Choroid plexus epithelial cell (primary cell): ENCODE data around the gene RNF8.
A peak's percentile ranks its signal among the peaks of the same experiment; 100 is the strongest.

Experiments used
- DNase-seq: peaks from one replicate; pipeline ENCODE4 v3.0.0-alpha.2; 2010; ENCODE audit warnings: low read depth
- H3K4me3 ChIP-seq: 2 replicates; pipeline ENCODE4 v1.5.1; 2011; ENCODE audit warnings: low read depth, mild to moderate bottlenecking, control low read depth, low read length, moderate library complexity
- CTCF ChIP-seq: conservative IDR thresholded peaks from 2 replicates; pipeline ENCODE4 v1.5.1; 2011; ENCODE audit warnings: low read depth, mild to moderate bottlenecking, control low read depth, inconsistent platforms, low read length, moderate library complexity

Gene RNF8

DNA sequence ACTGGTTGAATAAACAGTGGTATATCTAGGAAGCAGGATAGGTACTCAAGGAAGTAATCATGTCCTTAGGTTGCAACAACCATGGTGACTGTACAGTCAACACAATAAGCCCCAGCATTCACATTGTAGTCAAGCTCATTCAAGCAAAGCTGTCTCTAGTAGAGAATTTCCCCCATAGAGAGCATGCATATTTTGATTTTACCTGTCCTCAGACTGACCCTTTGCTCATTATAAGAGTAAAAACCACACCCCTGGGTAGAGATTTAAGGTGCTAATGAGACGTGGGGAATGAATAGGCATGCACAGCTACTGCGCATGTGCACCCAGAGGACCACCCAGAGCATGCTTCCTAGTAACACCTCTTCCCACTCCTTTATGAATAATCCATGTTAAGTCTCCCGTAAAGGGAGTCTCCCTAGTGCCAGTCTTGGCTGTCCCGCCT, 6.1 kb upstream of the RNF8 start:
- DNase-seq = no peak
- no peak overlapping the region for H3K4me3 ChIP-seq
- no peak for TF ChIP-seq CTCF

GRCh38 chr6:37351027-37351426, 2.8 kb upstream of the RNF8 start:
- TF ChIP-seq CTCF = no peak
- no peak overlapping the region for H3K4me3 ChIP-seq
- no peak for DNase-seq

DNA sequence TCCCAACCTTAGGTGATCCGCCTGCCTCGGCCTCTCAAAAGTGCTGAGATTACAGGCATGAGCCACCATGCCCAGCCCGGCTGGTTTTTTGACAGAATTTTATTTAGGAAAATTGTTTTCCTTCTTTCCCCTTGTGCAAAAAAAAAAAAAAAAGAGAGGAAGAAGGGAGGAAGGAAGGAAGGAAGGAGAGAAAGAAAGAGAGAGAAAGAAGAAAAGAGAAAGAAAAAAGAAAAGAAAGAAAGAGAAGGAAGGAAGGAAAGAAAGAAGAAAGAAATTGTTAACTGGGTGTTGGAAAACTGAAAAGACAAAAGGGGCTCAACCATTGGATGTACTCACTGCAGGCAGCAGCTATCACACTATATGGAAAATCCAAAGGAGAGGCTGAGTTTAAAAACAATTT, 1.4 kb upstream of the RNF8 start:
- no peak overlapping the region for H3K4me3 ChIP-seq
- no peak for TF ChIP-seq CTCF
- DNase-seq = no peak

GRCh38 chr6:37354526-37355384, 972 bp downstream of the RNF8 start:
- peak overlapping the region; percentile 97 for H3K4me3 ChIP-seq
- no peak for TF ChIP-seq CTCF
- DNase-seq = peak; percentile 13

GRCh38 chr6:37357288-37357687, 3.5 kb downstream of the RNF8 start:
- H3K4me3 ChIP-seq = no peak overlapping the region
- peak; percentile 13 for DNase-seq
- TF ChIP-seq CTCF = no peak

DNA sequence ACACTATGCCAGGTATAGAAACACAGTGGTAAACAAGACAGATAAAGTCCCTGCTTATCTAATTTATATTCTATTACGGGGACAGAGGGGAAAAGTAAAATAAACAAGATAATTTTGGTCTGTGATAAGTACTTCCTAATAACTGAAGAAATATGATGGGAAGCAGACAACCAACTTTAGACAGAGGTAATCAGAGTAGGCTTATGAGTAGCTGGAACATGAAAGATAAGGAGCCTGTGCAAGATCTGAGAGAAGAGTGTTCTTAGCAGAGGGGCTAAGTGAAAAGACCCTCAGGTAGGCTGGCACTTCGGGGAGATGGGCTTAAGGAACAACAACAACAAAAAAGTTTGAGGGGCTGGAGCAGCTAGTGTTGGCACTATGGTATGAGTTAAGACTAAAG, 4.1 kb downstream of the RNF8 start:
- DNase-seq = no peak
- no peak for TF ChIP-seq CTCF
- no peak overlapping the region for H3K4me3 ChIP-seq

DNA sequence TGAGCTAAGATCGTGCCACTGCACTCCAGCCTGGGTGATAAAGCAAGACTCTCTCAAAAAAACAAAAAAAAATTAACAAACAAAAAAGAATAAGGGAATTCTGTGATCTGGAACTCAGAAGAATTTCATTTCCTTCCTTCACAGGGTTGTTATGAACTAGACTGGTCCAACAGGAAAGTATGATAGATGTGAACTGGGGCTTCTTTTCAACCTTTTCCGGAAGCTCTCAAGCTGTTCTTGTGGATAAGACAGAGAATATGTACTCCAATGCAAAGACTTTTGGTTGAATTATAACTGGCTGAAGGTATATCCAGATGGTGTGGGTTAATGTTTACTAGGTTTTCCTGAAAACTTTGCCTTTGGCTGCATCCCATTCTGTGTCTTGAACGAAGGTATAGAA, 5.3 kb downstream of the RNF8 start:
- no peak overlapping the region for H3K4me3 ChIP-seq
- no peak for DNase-seq
- TF ChIP-seq CTCF = no peak
